NCI-H1417 (cell line): ENCODE results near the gene MRPL33.
"Not testable (repeated sequence)": the region's sequence is repeated elsewhere in the genome, so short reads cannot be mapped to it uniquely, and the experiment has no call there.

Experiments
- DNase-seq, 3 experiments: peaks; one replicate each; lab custom pipeline; 2025; lab: John Stamatoyannopoulos, UW

Gene MRPL33

GRCh38 chr2:27741673-27742072 lies 29.8 kb upstream of the MRPL33 start:
- DNase-seq = peak in 1 of 3 experiments; percentile 64

- no peak for DNase-seq
Observed at GRCh38 chr2:27742571-27742970, 28.9 kb upstream of the MRPL33 start.

- DNase-seq = not testable (repeated sequence)
Observed at GRCh38 chr2:27745494-27745893, 26.0 kb upstream of the MRPL33 start.

- DNase-seq = no peak
Observed at GRCh38 chr2:27746325-27746724, 25.2 kb upstream of the MRPL33 start.

GRCh38 chr2:27747827-27748352 lies 23.6 kb upstream of the MRPL33 start:
- no peak for DNase-seq

- not testable (repeated sequence) for DNase-seq
Observed at GRCh38 chr2:27748803-27749554, 22.5 kb upstream of the MRPL33 start.

GRCh38 chr2:27751377-27751776 lies 20.1 kb upstream of the MRPL33 start:
- peak in 1 of 3 experiments; percentile 19 for DNase-seq

GRCh38 chr2:27752551-27753237 lies 18.8 kb upstream of the MRPL33 start:
- DNase-seq = peak; percentile 90 to 96 (median 92)

- DNase-seq = peak in 2 of 3 experiments; percentile 18 to 48
Observed at GRCh38 chr2:27754138-27754588, 17.4 kb upstream of the MRPL33 start.

GRCh38 chr2:27754831-27755230 lies 16.7 kb upstream of the MRPL33 start:
- DNase-seq = no peak

- no peak for DNase-seq
Observed at GRCh38 chr2:27756091-27756490, 15.4 kb upstream of the MRPL33 start.

- DNase-seq = no peak
Observed at GRCh38 chr2:27756544-27757498, 14.7 kb upstream of the MRPL33 start.

GRCh38 chr2:27762951-27763906 lies 8.3 kb upstream of the MRPL33 start:
- no peak for DNase-seq

- DNase-seq = no peak
Observed at GRCh38 chr2:27763907-27764267, 7.6 kb upstream of the MRPL33 start.

- not testable (repeated sequence) for DNase-seq
Observed at GRCh38 chr2:27764526-27764925, 7.0 kb upstream of the MRPL33 start.

GRCh38 chr2:27765621-27766286 lies 5.8 kb upstream of the MRPL33 start:
- peak in 1 of 3 experiments; percentile 35 for DNase-seq

- no peak for DNase-seq
Observed at GRCh38 chr2:27766287-27766661, 5.2 kb upstream of the MRPL33 start.

- no peak for DNase-seq
Observed at GRCh38 chr2:27771202-27771547, 344 bp upstream of the MRPL33 start.

GRCh38 chr2:27772804-27773203 lies 1.3 kb downstream of the MRPL33 start:
- no peak for DNase-seq

- no peak for DNase-seq
Observed at GRCh38 chr2:27773959-27774358, 2.4 kb downstream of the MRPL33 start.
